Measurements from ENCODE around the gene SPPL2B.

Gene SPPL2B

DNA sequence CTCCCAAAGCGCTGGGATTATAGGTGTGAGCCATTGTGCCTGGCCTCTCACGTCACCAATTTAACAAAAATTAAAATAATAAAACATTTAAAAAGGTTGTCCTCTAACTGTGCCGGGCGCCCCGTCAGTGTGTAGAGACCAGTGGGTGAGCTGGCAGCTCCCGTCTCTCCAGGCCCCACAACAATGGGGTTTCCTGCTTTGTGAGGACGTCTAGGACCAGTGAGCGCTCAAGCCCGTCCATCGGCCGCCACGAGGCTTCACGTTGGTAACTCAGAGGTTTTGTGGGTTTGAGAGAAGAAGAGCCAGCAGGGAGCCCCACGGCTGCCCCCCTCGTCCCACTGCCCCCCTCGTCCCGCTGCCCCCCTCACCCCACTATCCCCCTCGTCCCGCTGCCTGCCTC, 4.8 kb upstream of the SPPL2B start:
- DNase-seq, result no peak

DNA sequence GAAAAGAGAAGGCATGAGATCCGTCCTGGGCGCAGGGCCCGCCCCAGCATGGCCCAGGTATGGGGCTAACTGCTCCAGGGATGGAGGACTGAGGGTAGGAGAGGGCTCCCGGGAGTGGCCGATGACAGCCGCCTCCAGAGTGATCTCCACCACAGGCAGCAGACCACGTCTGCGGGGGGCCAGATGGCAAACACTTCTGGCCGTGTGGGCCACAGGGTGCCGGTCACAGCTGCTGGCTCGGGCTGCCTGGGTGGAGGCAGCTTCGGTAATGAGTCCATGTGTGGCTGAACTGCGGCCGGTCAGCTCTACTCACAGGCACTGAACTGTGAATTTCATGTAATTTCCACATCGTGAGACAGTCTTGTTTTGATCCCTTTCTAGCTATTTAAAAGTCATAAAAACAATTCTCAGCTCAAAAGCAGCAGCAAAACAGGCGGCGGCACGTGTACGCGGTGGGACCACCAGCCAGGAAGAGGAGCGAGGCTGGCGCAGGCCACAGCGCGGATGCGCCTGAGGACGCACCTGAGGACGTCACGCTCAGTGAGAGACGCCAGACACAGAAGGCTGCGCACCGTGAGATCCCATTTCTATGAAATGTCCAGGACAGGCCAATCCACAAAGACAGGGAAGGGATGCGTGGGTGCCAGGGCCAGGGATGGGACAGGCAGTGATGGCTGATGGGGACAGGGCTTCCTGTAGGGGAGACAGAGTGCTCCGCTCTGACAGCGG, 4.1 kb upstream of the SPPL2B start:
- peak; percentile 44 to 86 (median 77) for DNase-seq

DNA sequence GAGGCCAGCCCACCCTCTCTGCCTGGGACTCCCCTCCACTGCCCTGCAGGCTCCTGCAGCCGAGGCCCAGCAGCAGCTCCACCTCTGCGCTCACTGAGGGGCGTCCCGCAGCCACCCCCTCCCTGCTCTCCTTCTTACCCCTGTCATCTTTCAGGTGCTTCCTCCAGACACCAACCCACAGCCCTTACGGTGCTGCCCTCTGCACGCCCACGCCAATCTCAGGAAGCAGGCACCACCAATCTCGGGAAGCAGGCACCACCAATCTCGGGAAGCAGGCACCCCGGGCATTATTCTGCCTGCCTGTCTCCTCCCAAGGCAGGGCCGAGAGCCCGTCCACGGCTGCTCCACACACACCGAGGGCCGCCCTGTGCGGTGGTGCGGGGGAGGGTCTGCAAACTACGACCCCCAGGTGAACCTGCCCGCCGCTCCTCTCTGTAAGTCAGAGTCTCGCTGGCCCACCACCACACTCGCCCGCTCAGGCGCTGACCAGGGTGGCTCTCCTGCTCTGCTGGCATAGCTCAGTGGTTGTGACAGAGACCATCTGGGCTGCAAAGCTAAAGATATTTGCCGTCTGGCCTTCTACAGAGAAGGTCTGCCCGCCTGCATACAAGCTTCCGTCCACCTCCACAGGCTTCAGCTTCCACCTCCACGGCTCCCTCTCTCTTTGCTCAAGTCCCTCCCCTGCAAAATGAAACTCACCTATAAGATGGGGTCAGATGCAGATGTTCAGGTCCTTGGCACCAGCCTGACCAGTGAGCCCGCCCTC, 3.0 kb upstream of the SPPL2B start:
- DNase-seq, result no peak

DNA sequence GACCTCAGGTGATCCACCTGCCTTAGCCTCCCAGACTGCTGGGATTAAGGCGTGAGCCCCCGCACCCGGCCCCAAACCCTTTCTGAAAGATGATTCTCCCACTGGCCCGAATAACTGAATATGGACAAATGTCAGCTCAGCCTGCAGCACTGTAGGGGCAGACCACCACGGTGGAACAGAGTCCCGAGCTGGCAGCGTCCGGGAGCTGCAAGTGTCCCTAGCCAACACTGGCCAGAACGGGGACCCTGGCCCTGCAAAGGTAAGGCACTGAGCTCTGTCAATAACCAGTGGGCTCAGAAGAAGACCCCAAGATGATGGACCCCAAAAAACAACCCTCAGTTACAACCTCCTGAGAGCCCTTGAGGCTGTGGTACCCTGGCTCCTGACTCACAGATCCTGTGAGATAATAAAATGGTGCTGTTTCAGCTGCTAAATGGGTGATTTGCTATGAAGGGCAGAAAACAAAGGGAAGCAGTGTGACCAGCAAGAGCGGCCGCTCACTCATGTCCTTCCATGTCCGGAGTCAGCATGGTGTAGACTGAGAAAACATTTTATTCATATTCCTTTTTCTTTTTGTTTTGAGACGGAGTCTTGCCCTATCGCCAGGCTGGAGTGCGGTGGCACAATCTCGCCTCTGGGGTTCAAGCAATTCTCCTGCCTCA, 1.7 kb upstream of the SPPL2B start:
- DNase-seq, result no peak

DNA sequence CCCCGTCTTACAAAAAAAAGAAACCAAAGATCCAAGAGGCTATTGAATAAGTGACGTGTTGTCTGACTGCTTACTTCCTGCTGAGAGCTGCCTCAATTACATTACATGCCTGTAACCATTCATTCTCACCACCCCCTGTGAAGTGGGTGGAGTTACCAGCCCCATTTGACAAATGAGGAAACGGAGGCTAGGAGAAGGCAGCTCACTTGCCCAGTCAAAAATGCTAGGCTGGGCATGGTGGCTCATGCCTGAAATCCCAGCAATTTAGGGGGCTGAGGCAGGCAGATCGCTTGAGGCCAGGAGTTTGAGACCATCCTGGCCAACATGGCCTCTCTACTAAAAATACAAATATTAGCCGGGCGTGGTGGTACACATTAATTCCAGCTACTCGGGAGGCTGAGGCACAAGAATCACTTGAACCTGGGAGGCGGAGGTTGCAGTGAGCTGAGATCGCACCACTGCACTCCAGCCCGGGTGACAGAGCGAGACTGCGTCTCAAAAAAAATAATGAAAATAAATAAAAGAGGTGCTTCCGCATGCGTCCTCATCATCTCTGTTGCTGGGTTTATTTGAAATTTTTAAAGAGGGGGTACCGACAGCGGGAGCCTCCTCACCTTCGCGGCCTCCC, 597 bp upstream of the SPPL2B start:
- DNase-seq, result peak in 2 of 3 experiments; percentile 80 to 93

DNA sequence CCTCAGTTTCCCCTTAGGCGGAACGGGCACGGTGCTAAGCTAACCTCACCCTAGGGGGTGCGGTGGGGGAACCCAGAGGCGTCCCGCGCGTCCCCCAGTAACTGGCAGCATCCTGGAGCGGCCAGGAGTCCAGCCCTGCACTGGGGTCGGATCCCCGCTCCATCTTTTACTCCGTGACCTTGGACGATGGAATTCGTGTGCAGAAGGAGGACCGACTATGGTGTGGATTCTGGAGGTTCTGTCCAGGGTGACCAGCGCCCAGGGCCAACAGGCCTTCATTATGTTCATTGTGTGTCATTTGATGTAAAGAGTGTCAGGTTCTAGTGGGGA, 630 bp downstream of the SPPL2B start:
- DNase-seq, result peak in 1 of 3 experiments; percentile 57

DNA sequence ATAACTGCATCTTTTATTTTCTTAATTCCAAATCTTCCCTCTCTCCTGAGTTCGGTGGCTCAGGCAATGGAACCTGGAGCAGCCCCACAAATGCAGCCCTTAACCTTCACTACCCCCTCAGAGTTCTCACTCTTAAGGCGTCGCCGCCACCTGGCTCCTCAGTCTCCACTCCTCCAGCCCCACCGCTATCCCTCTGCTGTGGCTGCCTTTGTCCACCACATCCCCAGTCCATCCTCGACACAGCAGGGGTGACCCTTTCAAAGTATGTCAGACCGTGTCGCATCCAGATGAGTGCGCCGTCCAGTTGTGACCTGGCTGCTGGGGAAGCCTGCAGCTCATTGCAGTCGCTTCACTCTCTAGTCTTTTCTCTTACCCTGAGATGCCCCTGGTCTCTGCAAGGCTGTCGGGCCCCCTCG, 1.0 kb downstream of the SPPL2B start:
- peak in 2 of 3 experiments; percentile 32 to 47 for DNase-seq

DNA sequence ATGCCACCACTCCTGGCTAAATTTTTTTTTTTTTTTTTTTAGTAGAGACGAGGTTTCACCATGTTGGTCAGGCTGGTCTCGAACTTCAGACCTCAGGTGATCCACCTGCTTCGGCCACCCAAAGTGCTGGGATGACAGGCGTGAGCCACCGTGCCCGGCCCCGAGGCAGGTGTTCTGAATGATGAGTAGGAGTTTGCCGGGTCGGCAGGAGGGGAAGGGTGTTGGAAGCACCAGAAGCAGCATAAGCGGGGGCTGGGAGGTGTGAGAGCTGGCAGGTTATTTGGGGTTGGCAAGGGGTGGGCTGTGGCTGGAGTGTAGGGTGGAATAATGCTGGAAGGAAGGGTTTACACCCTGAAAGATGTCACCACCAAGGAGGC, 1.8 kb downstream of the SPPL2B start:
- DNase-seq, result no peak

DNA sequence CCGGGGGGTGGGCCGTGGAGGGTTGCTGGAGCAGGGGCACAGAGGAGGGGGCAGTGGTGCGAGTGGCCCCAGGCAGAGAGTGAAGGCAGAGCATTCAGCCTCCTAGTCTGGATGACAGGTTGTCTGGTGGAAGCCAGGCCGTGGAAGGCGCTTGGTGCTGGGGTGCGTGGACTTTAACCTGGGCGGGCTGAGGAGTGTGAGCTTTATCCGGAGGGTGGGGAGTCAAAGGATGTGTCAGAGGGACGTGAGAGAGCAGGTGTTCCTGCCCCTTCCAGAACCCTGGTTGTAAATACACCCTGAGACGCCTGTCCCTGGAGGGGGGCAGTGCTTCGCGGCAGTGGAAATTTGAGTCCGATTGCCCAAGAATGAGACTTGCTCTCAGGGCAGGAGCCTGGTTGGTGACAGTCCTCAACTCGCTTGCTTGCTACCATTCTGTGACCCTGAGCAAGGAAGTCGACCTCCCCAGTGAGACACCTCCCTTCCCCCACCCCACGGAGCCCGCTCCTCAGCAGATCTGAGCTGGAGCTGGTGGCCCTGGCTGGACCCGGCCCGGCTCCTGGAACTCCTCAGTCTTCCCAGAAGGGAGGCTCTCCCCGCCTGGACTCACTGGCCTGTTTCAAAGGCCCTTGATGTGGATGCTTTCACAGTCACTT, 2.3 kb downstream of the SPPL2B start:
- peak in 1 of 3 experiments; percentile 85 for DNase-seq

DNA sequence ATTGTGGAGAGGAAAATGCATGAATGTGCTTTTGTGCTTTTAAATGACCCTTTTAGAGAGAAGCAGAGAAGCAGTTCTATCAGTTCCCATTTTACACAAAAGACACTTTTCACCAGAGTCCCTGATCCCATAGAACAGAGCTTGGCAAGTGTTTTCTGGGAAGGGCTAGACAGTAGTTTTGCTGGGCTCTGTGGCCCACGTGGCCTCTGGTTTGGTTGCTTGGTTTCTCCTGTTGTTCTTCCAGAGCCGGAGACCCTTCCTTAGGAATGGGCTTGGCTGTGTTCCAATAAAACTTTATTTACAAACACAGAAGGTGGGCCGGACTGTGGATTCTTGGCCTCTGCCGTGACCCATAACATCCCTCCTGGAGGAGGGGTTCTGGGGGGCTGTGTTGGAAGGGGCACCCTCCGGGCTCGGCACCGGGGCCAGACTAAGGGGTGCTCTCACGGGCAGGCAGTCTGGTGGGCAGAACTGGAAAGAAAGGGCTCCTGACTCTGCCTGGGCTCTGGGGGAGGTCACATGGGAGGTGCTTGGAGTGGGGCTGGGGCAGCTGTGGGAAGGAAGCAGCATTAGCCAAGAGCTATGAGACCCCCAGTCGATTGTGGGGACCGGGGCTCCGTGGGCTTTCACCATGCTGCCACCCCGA, 3.2 kb downstream of the SPPL2B start:
- peak in 1 of 3 experiments; percentile 56 for DNase-seq

DNA sequence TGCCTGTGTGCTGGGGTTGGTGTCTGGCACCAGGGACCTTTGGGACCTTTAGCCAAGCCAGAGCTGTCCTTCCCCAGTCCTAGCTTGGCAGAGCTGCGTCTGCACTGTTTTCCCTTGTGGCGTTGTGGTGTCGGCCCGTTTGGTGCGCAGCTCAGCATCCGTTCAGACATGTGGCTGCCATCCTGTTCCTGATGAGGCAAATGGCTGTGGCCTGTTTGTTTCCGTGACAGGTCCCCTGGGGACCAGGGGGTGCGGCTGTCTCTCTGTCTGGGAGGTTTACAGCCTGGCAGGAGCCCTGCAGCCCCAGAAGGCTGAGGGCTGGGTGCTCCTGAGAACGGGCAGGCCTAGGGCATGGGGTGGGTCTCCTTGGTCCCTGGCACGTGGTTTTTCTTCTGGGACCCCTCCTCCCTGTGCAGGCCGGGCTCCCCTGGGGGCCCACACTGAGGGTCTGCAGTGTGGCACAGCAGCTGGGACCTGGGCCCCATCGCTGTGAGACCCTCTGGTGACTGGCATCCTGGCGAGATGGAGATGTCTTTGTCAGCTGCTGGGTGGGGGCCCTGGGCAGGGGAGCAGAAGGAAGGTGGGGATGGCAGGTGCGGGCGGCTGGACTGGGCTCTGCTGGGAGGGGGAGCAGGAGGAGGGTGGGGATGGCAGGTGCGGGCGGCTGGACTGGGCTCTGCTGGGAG, 4.0 kb downstream of the SPPL2B start:
- peak; percentile 62 to 89 (median 69) for DNase-seq

DNA sequence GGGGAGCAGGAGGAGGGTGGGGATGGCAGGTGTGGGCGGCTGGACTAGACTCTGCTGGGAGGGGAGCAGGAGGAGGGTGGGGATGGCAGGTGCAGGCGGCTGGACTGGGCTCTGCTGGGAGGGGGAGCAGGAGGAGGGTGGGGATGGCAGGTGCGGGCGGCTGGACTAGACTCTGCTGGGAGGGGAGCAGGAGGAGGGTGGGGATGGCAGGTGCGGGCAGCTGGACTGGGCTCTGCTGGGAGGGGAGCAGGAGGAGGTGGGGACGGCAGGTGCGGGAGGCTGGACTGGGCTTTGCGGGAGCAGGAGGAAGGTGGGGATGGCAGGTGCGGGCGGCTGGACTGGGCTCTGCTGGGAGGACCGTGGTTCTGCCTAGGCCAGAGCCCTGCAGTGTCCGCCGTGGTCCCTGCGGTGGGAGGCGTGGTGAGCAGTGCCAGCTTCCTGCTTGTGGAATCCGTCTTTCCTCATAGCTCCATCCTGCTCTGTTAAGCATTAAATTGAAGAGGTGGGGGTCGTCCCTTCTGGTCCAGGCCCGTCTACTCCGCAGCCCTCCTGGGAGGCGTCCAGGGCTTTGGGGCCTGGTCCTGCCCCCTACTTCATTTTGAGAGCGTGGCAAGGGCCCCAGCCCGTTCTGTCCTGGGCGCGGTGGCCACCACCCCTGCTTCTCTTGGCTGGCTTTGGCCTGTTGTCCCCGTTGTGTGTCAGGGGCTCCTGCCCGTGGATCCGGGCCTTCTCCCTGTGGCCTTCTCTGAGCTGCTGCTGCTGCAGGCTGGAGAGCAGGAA, 4.7 kb downstream of the SPPL2B start:
- peak; percentile 67 to 87 (median 81) for DNase-seq

DNA sequence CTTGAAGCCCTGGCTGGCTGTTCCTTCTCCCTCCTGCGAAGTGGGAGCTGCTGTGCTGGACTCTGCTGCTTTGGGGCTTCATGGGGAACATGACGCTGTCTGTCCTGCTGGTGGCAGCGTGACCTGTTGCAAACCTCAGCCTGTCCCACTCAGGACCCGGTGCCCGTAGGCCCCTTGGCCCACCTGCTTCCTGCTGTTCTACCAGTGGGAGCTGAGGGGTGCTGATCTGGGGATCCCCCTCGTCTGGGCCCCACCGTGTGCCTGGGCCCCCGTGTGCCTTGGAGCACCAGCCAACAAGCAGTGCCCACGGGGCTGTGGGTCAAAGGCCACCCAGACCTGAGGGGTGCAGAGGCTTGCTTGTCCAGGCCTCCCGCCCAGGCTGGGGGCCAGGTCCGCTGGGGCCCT, 5.3 kb downstream of the SPPL2B start:
- no peak for DNase-seq

DNA sequence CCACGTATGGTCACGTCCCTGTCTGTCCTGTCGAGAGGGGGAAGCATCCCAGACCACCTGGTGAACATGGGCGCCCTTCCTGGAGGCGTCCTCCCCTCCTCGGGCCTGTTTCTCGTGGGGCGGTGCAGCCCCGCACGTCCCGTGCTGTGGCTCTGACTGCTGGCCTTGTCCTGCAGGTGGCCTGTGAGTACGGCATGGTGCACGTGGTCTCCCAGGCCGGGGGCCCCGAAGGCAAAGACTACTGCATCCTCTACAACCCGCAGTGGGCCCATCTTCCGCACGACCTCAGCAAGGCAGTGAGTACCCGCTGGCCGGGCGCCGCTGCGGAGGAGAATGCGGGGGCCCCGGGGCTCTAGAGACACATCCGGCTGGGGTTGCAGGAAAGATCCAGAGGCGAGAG, 5.9 kb downstream of the SPPL2B start:
- DNase-seq, result no peak

DNA sequence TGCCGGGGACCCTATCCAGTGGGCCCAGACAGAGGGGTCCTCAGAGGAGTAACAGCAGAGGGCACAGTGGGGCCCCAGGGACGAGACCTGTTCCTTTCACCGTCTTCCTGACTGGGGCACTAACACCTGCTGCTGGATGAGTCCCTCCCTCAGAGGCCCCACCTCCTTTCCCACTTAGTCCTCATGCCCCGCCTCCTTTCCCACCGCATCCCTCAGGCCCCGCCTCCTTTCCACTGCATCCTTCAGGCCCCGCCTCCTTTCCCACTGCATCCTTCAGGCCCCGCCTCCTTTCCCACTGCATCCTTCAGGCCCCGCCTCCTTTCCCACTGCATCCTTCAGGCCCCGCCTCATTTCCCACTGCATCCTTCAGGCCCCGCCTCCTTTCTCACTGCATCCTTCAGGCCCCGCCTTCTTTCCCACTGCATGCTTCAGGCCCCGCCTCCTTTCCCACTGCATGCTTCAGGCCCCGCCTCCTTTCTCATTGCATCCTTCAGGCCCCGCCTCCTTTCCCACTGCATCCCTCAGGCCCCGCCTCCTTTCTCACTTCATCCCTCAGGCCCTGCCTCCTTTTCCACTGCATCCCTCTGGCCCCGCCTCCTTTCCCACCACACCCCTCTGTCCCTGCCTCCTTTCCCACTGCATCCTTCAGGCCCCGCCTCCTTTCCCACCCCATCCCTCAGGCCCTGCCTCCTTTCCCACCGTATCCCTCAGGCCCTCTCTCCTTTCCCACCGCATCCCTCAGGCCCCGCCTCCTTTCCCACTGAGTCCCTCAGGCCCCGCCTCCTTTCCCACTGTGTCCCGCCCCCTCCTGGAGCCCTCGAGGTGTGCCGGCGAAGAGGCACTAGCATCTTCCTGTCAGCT, 6.7 kb downstream of the SPPL2B start:
- DNase-seq, result no peak

DNA sequence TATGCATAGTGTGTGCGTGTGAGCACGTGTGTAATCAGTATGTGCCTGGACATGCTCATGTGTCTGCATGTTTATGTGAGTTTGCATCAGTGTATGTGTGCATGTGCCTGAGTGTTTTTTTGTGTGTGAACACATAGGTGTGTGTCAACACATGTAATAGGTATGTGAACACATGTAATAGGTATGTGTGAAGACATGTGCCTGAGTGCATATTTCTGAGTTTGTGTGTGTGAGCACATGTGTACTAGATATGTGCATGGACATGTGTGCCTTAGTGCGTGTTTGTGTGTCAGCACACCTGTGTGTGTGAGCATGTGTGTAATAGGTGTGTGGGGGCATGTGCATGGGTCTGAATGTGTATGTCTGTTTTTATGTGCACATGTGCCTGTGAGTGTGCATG, 7.4 kb downstream of the SPPL2B start:
- DNase-seq, result no peak

DNA sequence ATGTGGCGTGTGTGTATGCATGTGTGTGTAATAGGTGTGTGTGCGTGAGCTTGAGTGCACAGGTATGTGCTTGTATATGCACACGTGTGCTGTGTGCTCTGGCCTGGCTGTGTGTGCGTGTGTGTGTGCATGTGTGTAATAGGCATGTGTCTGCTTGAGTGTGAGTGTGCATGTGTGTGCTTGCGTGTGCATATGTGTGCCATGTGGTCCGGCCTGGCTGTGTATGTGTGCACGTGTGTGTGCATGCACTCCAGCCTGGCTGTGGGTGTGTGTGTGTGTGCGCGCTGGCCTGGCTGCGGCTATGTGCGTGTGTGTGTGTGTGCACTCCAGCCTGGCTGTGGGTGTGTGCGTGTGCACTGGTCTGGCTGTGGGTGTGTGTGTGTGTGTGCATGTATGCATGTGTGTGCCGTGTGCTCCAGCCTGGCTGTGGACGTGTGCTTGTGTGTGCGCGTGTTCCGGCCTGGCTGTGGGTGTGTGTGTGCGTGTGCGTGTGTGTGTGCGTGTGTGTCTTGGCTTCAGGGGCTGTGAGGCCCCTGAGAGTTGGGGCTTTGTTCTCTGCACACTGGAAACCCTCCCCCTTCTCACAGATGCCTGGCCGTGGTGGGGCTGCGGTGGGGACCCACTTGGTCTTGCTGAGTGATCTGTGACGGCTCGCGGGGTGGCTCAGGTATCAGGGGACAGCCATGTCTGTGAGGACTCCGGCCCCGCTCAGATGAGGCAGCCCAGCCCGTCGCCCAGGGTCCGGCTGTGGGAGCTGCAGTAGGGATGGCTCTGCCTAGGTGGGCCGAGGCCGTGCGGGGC, 8.2 kb downstream of the SPPL2B start:
- DNase-seq, result no peak

DNA sequence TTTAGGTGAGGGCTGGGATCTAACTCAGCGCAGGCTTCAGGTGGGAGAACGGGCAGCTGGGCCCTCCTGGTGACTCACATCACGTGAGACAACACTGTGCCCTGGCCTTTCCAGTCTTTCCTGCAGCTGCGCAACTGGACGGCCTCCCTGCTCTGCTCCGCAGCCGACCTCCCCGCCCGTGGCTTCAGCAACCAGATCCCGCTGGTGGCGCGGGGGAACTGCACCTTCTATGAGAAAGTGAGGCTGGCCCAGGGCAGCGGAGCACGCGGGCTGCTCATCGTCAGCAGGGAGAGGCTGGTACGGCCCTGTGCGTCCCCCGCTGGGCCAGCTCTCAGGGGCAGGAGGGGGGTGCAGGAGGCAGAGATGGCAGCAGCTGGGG, 8.8 kb downstream of the SPPL2B start:
- DNase-seq, result peak in 2 of 3 experiments; percentile 26 to 54

DNA sequence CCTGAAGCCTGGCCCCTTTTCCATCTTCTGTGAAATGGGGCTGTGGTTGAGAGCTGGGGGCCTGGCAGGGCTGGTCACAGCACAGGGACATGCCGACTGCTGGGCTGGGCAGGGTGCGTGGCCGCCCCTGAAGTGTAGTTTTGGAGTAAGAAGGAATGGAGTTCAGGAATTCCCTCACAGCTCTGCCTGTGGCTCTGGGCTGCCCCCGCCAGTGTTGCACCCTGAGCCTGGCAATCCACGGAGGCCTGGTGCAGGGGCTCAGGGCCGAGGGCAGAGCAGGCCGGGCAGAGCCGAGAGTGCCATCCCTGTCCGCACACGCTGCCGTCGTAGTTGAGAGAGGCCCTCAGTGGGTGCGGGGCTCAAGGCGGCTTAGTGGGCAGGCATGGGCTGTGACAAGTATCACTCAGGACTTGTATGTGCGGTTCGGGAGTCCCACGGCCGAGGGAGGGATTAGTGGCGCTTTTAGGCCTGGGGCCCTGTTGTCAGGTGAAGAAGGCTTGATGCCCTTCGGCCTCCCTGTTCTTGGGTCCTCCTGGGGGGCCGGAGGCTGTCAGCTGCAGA, 9.7 kb downstream of the SPPL2B start:
- DNase-seq, result no peak
